Measurements from ENCODE around the gene C19orf53.

Gene C19orf53

GRCh38 chr19:13794757-13795589, 20.7 kb downstream of the C19orf53 start, which contains the start of gene ZSWIM4:
ZSWIM4 (plus strand) TSS chr19:13795443; CDS start chr19:13795649, 206 bp downstream.
- Histone ChIP-seq H3K9me2 (replicated peaks; ENCODE audit: low read depth, low read length) (no peaks in the 10 kb centered on the region), H3K9ac (ENCODE audit: low read depth, low read length, poor library complexity, severe bottlenecking) (peak within 1 kb of the TSS; percentile 78), H3K79me2 (ENCODE audit: insufficient read depth, low read length) (peaks cover 16% of the 10 kb centered on the region; the same call in 1 of the 2 replicates), H3K4me2 (ENCODE audit: low read depth, low read length, poor library complexity, severe bottlenecking) (peak within 1 kb of the TSS; percentile 88), H3K4me3 (ENCODE audit: low read length, poor library complexity, severe bottlenecking) (peak within 1 kb of the TSS; percentile 90), H3K36me3 (ENCODE audit: insufficient read depth, low read length) (no peaks in the 10 kb centered on the region), H3K9me3 (ENCODE audit: insufficient read depth, low read depth, low read length) (no peaks in the 10 kb centered on the region), H3K27me3 (ENCODE audit: insufficient read depth, low read length, poor library complexity, severe bottlenecking) (no peaks in the 10 kb centered on the region), H3K4me1 (ENCODE audit: insufficient read depth, low read length, poor library complexity, severe bottlenecking) (peaks cover 19% of the 10 kb centered on the region), H4K20me1 (ENCODE audit: insufficient read depth, low read length, poor library complexity, severe bottlenecking) (no peaks in the 10 kb centered on the region), H3F3A (ENCODE audit: low read depth) (no peaks in the 10 kb centered on the region), H2AFZ (ENCODE audit: low read length) (peak within 1 kb of the TSS; percentile 98)
- TF ChIP-seq CTCF (conservative IDR thresholded peaks at IDR 0.05; ENCODE audit: low read length) (no peak), EZH2phosphoT487 (IDR thresholded peaks at IDR 0.05; ENCODE audit: borderline replicate concordance) (no peak)

- Histone ChIP-seq H3K4me3 (ENCODE audit: low read length, poor library complexity, severe bottlenecking) (peak overlapping the region; percentile 90), H3F3A (ENCODE audit: low read depth) (no peaks in the 10 kb centered on the region), H3K36me3 (ENCODE audit: insufficient read depth, low read length) (no peaks in the 10 kb centered on the region), H3K4me1 (ENCODE audit: insufficient read depth, low read length, poor library complexity, severe bottlenecking) (peaks cover 19% of the 10 kb centered on the region), H3K27me3 (ENCODE audit: insufficient read depth, low read length, poor library complexity, severe bottlenecking) (no peaks in the 10 kb centered on the region), H3K4me2 (ENCODE audit: low read depth, low read length, poor library complexity, severe bottlenecking) (peak overlapping the region; percentile 82), H4K20me1 (ENCODE audit: insufficient read depth, low read length, poor library complexity, severe bottlenecking) (no peaks in the 10 kb centered on the region), H3K9ac (ENCODE audit: low read depth, low read length, poor library complexity, severe bottlenecking) (peak overlapping the region; percentile 78), H3K9me2 (replicated peaks; ENCODE audit: low read depth, low read length) (no peaks in the 10 kb centered on the region), H2AFZ (ENCODE audit: low read length) (peak overlapping the region; percentile 85; the same call in 1 of the 2 replicates), H3K9me3 (ENCODE audit: insufficient read depth, low read depth, low read length) (no peaks in the 10 kb centered on the region), H3K79me2 (ENCODE audit: insufficient read depth, low read length) (peaks cover 16% of the 10 kb centered on the region; the same call in 1 of the 2 replicates)
- no peak for TF ChIP-seq CTCF (conservative IDR thresholded peaks at IDR 0.05; ENCODE audit: low read length)
- TF ChIP-seq EZH2phosphoT487 (IDR thresholded peaks at IDR 0.05; ENCODE audit: borderline replicate concordance) = no peak
Observed at GRCh38 chr19:13795595-13796300, 21.5 kb downstream of the C19orf53 start.

GRCh38 chr19:13796301-13797057, 22.2 kb downstream of the C19orf53 start:
- Histone ChIP-seq H2AFZ (ENCODE audit: low read length) (no peak overlapping the region), H3K9me2 (replicated peaks; ENCODE audit: low read depth, low read length) (no peaks in the 10 kb centered on the region), H3K36me3 (ENCODE audit: insufficient read depth, low read length) (no peaks in the 10 kb centered on the region), H3K4me1 (ENCODE audit: insufficient read depth, low read length, poor library complexity, severe bottlenecking) (peaks cover 19% of the 10 kb centered on the region), H3K27me3 (ENCODE audit: insufficient read depth, low read length, poor library complexity, severe bottlenecking) (no peaks in the 10 kb centered on the region), H3F3A (ENCODE audit: low read depth) (no peaks in the 10 kb centered on the region), H3K4me2 (ENCODE audit: low read depth, low read length, poor library complexity, severe bottlenecking) (peak overlapping the region; percentile 82), H4K20me1 (ENCODE audit: insufficient read depth, low read length, poor library complexity, severe bottlenecking) (no peaks in the 10 kb centered on the region), H3K9me3 (ENCODE audit: insufficient read depth, low read depth, low read length) (no peaks in the 10 kb centered on the region), H3K4me3 (ENCODE audit: low read length, poor library complexity, severe bottlenecking) (peak overlapping the region; percentile 90), H3K79me2 (ENCODE audit: insufficient read depth, low read length) (peaks cover 16% of the 10 kb centered on the region; the same call in 1 of the 2 replicates), H3K9ac (ENCODE audit: low read depth, low read length, poor library complexity, severe bottlenecking) (peak overlapping the region; percentile 78)
- no peak for TF ChIP-seq EZH2phosphoT487 (IDR thresholded peaks at IDR 0.05; ENCODE audit: borderline replicate concordance)
- TF ChIP-seq CTCF (conservative IDR thresholded peaks at IDR 0.05; ENCODE audit: low read length) = no peak

Data from Loucy (cell line).